HepG2 (cell line): ENCODE data around the gene HOXB6. TPM values are rescaled to one million over a fixed set of nuclear protein-coding genes. Genes with fewer than 3 reads are reported as not detected.

ENCODE experiments used
- ATAC-seq: fragments of 200-7000 bp; cut with Tn5 transposase; 3 replicates; pipeline ENCODE4 v1.9.1; 2020; ENCODE audit warnings: mild to moderate bottlenecking, moderate library complexity
- BruUV-seq: library from RNA; stranded (reverse); fragments of 400-500 nt; replicated peaks from 2 replicates; lab custom pipeline; 2021; lab: Mats Ljungman, UMichigan
- CTCF ChIA-PET: fragments of 300-600 bp; formaldehyde crosslinking; extraction: SDS; loops from one replicate; lab custom pipeline; 2021; ENCODE audit warnings: low total read pairs, inconsistent platforms, low intra/inter-chr PET ratio; lab: Yijun Ruan, JAX
- POLR2A ChIA-PET: fragments of 350-600 bp; sonication (Branson Sonifier 250); formaldehyde crosslinking; loops from one replicate; lab custom pipeline; 2020; ENCODE audit warnings: antibody characterized with exemption, inconsistent platforms; lab: Yijun Ruan, JAX
- DNase-seq: peaks from one replicate; pipeline ENCODE4 v3.0.0-alpha.2; 2015; ENCODE audit warnings: low spot score
- FAIRE-seq: peaks from 3 replicates; lab custom pipeline; 2011; peaks lifted over from hg19 to GRCh38; lab: Jason Lieb, UNC
- H2AFZ ChIP-seq: one replicate; pipeline ENCODE4 v1.6.1; 2011; ENCODE audit warnings: low read length, inconsistent platforms
- H3K27ac ChIP-seq: fragments of 300-600 bp; 3 replicates; pipeline ENCODE4 v1.8.0; 2011; ENCODE audit warnings: mixed run types, mild to moderate bottlenecking, mixed read lengths, low read length, inconsistent platforms; ENCODE audit not compliant: insufficient read depth; ENCODE audit errors: extremely low read length
- H3K27me3 ChIP-seq, 2 experiments: fragments of 200-600 bp in 1 of 2; 2 replicates in 1 of 2; 3 replicates in 1 of 2; pipeline versions ENCODE4 v1.6.0 to v1.8.0; 2011; ENCODE audit warnings: low read length in 2 of 2, mild to moderate bottlenecking in 2 of 2, moderate library complexity in 2 of 2, inconsistent platforms in 1 of 2; ENCODE audit not compliant: insufficient read depth in 2 of 2, control insufficient read depth in 1 of 2
- H3K36me3 ChIP-seq, 2 experiments: fragments of 200-600 bp in 1 of 2; replicated peaks in 1 of 2; 2 replicates in 1 of 2; 3 replicates in 1 of 2; pipeline versions ENCODE4 v1.5.1 to v1.8.0; 2011; ENCODE audit warnings: low read length in 2 of 2, inconsistent platforms in 1 of 2; ENCODE audit not compliant: insufficient read depth in 2 of 2, control insufficient read depth in 1 of 2
- H3K4me1 ChIP-seq: 2 replicates; pipeline ENCODE4 v1.5.1; 2012; ENCODE audit warnings: low read length, inconsistent platforms; ENCODE audit not compliant: insufficient read depth
- H3K4me2 ChIP-seq: 2 replicates; pipeline ENCODE4 v1.6.0; 2011; ENCODE audit warnings: low read depth, low read length, inconsistent platforms
- H3K4me3 ChIP-seq, 3 experiments: fragments of 200-600 bp in 1 of 3; sonication (generic), shearing (Covaris generic) in 1 of 3; replicated peaks in 1 of 3; 2 replicates each; pipeline ENCODE4 v1.5.1; 2011 to 2016; ENCODE audit warnings: low read length in 3 of 3, inconsistent platforms in 2 of 3, low read depth in 2 of 3, mild to moderate bottlenecking in 2 of 3, control low read depth in 1 of 3, mixed read lengths in 1 of 3; ENCODE audit not compliant: insufficient read depth in 1 of 3
- H3K79me2 ChIP-seq: one replicate; pipeline ENCODE4 v1.6.1; 2011; ENCODE audit warnings: low read length, inconsistent platforms; ENCODE audit not compliant: insufficient read depth
- H3K9ac ChIP-seq: 2 replicates; pipeline ENCODE4 v1.6.0; 2011; ENCODE audit warnings: mild to moderate bottlenecking, low read depth, low read length, inconsistent platforms; ENCODE audit not compliant: insufficient read depth
- H3K9me3 ChIP-seq: 2 replicates; pipeline ENCODE4 v1.5.1; 2012; ENCODE audit warnings: mild to moderate bottlenecking, low read length
- H4K20me1 ChIP-seq: 2 replicates; pipeline ENCODE4 v1.6.0; 2011; ENCODE audit warnings: inconsistent platforms, mild to moderate bottlenecking, low read length, moderate library complexity; ENCODE audit not compliant: insufficient read depth
- FOXO1 ChIP-seq: sonication (generic); formaldehyde crosslinking; IDR thresholded peaks from 2 replicates; pipeline ENCODE4 v1.4.0; 2020; ENCODE audit warnings: missing genetic modification reagents
- GABPA ChIP-seq, 2 experiments: IDR thresholded peaks; 2 replicates each; pipeline ENCODE4 v1.6.1; 2011 to 2016; ENCODE audit warnings: low read depth in 2 of 2, low read length in 1 of 2, missing biosample characterization in 1 of 2, missing genetic modification characterization in 1 of 2
- PAWR ChIP-seq: sonication (generic); formaldehyde crosslinking; IDR thresholded peaks from 2 replicates; pipeline ENCODE4 v1.4.0; 2020; ENCODE audit warnings: missing genetic modification reagents, mild to moderate bottlenecking, borderline replicate concordance
- PRMT3 ChIP-seq: sonication (generic); formaldehyde crosslinking; IDR thresholded peaks from 2 replicates; pipeline ENCODE4 v1.8.1; 2022; ENCODE audit warnings: low read depth, mild to moderate bottlenecking, moderate library complexity, missing genetic modification reagents, borderline replicate concordance
- TCF12 ChIP-seq, 2 experiments: fragments of 450-650 bp in 1 of 2; sonication (generic) in 1 of 2; formaldehyde crosslinking in 1 of 2; IDR thresholded peaks; 2 replicates each; pipeline versions ENCODE4 v1.6.1 to v1.8.0; 2017 to 2022; ENCODE audit warnings: antibody characterized with exemption in 1 of 2, mild to moderate bottlenecking in 1 of 2, missing genetic modification reagents in 1 of 2, moderate library complexity in 1 of 2
- ZBTB39 ChIP-seq: sonication (generic); formaldehyde crosslinking; IDR thresholded peaks from 2 replicates; pipeline ENCODE4 v1.5.0; 2020; ENCODE audit warnings: missing genetic modification reagents
- ZNF792 ChIP-seq: IDR thresholded peaks from 2 replicates; pipeline ENCODE4 v1.6.1; 2016
- WGBS: methylation state at CpG from one replicate; pipeline ENCODE4 v1.1.6; 2017; ENCODE audit warnings: low lambda C conversion rate; 5-methylcytosine and 5-hydroxymethylcytosine counted together
- in situ Hi-C: cut with HindIII; loops from 2 replicates; pipeline ENCODE4 v1.10.0; 2017; ENCODE audit warnings: low pct_unique_long_range_greater_than_20kb; ENCODE audit not compliant: extremely low pct_ligation_motif_present
- intact Hi-C: fragments of 100-400 bp; cut with micrococcal nuclease; formaldehyde crosslinking; loops from one replicate; pipeline ENCODE4 v1.10.0; 2022; ENCODE audit not compliant: unreplicated experiment
- polyA plus RNA-seq, 8 experiments: library from polyadenylated mRNA; depleted of rRNA in 3 of 8; stranded (reverse) in 7 of 8; unstranded in 1 of 8; fragments of >200 nt; fragmentation: Illumina TruSeq in 4 of 8; extraction: Trizol in 4 of 8; gene quantifications; 2 replicates each; pipeline versions ENCODE4 v1.2.1 to v1.2.3, GENCODE V29; 2011 to 2016; ENCODE audit warnings: low read depth in 4 of 8, missing spikeins in 1 of 8, mixed read lengths in 1 of 8; ENCODE audit not compliant: insufficient read depth in 1 of 8
- total RNA-seq, 5 experiments: library from RNA; depleted of rRNA; stranded (reverse); fragments of >200 nt; fragmentation: Illumina TruSeq; extraction: Trizol; gene quantifications; 2 replicates each; pipeline ENCODE4 v1.2.3, GENCODE V29; 2016; ENCODE audit warnings: low read depth in 1 of 5

HOXB6 gene
- total and polyA plus RNA-seq, 2 of the 13 experiments (the other 11 are each of a cell fraction or from before 2014, with no cell fraction given), result not detected

- CTCF ChIA-PET, result no interaction called here
- no TSS peak for BruUV-seq
- ATAC-seq (no peak), DNase-seq (no peak), FAIRE-seq (no peak)
- Histone ChIP-seq H3K4me1 (0 out of 2 replicates have a peak, but pooled peaks cover 6% of the 10 kb centered on the region), H3K9ac (no peak overlapping the region), H3K9me3 (no peaks in the 10 kb centered on the region), H3K4me3 (no peak overlapping the region), H2AFZ (no peak overlapping the region), H3K4me2 (no peak overlapping the region), H3K27me3 (peaks cover 38 to 91% of the 10 kb centered on the region in 2 experiments), H4K20me1 (no peaks in the 10 kb centered on the region; the same call in 1 of the 2 replicates), H3K79me2 (no peaks in the 10 kb centered on the region), H3K36me3 (no peaks in the 10 kb centered on the region)
- POLR2A ChIA-PET, result no interaction called here
- in situ Hi-C loops (no loop called here), intact Hi-C loops (no loop called here)
- 28% methylated on average over 10 of the region's 10 CpGs for WGBS
- TF ChIP-seq FOXO1 (CRISPR knock-in tag) (no peak), GABPA (IDR thresholded peaks at IDR 0.05; ENCODE audit: low read depth, low read length) (no peak), GABPA (CRISPR knock-in tag; IDR thresholded peaks at IDR 0.05; ENCODE audit: low read depth) (no peak), ZNF792 (CRISPR knock-in tag) (no peak), TCF12 (IDR thresholded peaks at IDR 0.05) (no peak), TCF12 (CRISPR knock-in tag; IDR thresholded peaks at IDR 0.05) (no peak), ZBTB39 (CRISPR knock-in tag) (no peak), PRMT3 (CRISPR knock-in tag) (no peak), PAWR (CRISPR knock-in tag) (no peak)
- TF ChIP-seq, all 625 proteins: peak for 0
- no peak overlapping the region for H3K27ac ChIP-seq
Observed at GRCh38 chr17:48591255-48592056, 13.3 kb downstream of the HOXB6 start.
